Measurements from ENCODE around the gene ERVFRD-1.

GRCh38 chr6:11062083-11062482 lies 49.4 kb downstream of the ERVFRD-1 start:
- no peak for TF ChIP-seq ISL1 (CRISPR knock-in tag; IDR thresholded peaks at IDR 0.05)
- TF ChIP-seq, protein P1, sequence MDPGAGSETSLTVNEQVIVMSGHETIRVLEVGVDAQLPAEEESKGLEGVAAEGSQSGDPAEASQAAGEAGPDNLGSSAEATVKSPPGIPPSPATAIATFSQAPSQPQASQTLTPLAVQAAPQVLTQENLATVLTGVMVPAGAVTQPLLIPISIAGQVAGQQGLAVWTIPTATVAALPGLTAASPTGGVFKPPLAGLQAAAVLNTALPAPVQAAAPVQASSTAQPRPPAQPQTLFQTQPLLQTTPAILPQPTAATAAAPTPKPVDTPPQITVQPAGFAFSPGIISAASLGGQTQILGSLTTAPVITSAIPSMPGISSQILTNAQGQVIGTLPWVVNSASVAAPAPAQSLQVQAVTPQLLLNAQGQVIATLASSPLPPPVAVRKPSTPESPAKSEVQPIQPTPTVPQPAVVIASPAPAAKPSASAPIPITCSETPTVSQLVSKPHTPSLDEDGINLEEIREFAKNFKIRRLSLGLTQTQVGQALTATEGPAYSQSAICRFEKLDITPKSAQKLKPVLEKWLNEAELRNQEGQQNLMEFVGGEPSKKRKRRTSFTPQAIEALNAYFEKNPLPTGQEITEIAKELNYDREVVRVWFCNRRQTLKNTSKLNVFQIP (CRISPR knock-in tag; IDR thresholded peaks at IDR 0.05; ENCODE audit: borderline replicate concordance, low read depth), result no peak
- no peak for TF ChIP-seq PPARA (CRISPR knock-in tag; IDR thresholded peaks at IDR 0.05; ENCODE audit: borderline replicate concordance)
- TF ChIP-seq ZFP30 (CRISPR knock-in tag; IDR thresholded peaks at IDR 0.05), result no peak
- no peak for TF ChIP-seq ARNTL (CRISPR knock-in tag; IDR thresholded peaks at IDR 0.05; ENCODE audit: borderline replicate concordance, low read depth)
- TF ChIP-seq ZNF565 (CRISPR knock-in tag; conservative IDR thresholded peaks at IDR 0.05; ENCODE audit: low read depth), result no peak
- TF ChIP-seq TCF4 (CRISPR knock-in tag; IDR thresholded peaks at IDR 0.05; ENCODE audit: borderline replicate concordance), result no peak

Data from SK-N-SH treated with all-trans-retinoic acid at 6 μM for 48 hours (cell line).